KOPT-K1 (cell line): ENCODE measurements around the gene TMEM204.

Source experiments
- H3K27ac ChIP-seq: fragments of 200-600 bp; sonication (generic); 2 replicates; pipeline ENCODE4 v1.5.1; 2016; ENCODE audit warnings: antibody characterized with exemption, mild to moderate bottlenecking, low read depth, low read length; ENCODE audit not compliant: poor library complexity, severe bottlenecking
- H3K36me3 ChIP-seq: fragments of 200-600 bp; sonication (generic); 2 replicates; pipeline ENCODE4 v1.5.1; 2017; ENCODE audit warnings: antibody characterized with exemption, mild to moderate bottlenecking, low read length, moderate library complexity; ENCODE audit not compliant: insufficient read depth
- H3K9me3 ChIP-seq: fragments of 200-600 bp; sonication (generic); 2 replicates; pipeline ENCODE4 v1.5.1; 2017; ENCODE audit warnings: antibody characterized with exemption, low read length, mild to moderate bottlenecking; ENCODE audit not compliant: insufficient read depth, poor library complexity, severe bottlenecking

TMEM204 gene

GRCh38 chr16:1564325-1564724, 30.9 kb downstream of the TMEM204 start:
- Histone ChIP-seq H3K9me3 (no peaks in the 10 kb centered on the region), H3K27ac (no peak overlapping the region), H3K36me3 (peaks cover 7% of the 10 kb centered on the region; the same call in 1 of the 2 replicates)

- Histone ChIP-seq H3K36me3 (peaks cover 7% of the 10 kb centered on the region; the same call in 1 of the 2 replicates), H3K27ac (no peak overlapping the region), H3K9me3 (no peaks in the 10 kb centered on the region)
These were observed 31.8 kb downstream of the TMEM204 start for GRCh38 chr16:1565083-1565805.

GRCh38 chr16:1567988-1568387, 34.5 kb downstream of the TMEM204 start:
- Histone ChIP-seq H3K9me3 (no peaks in the 10 kb centered on the region), H3K36me3 (no peaks in the 10 kb centered on the region), H3K27ac (no peak overlapping the region)

GRCh38 chr16:1571012-1571671, 37.7 kb downstream of the TMEM204 start:
- Histone ChIP-seq H3K9me3 (no peaks in the 10 kb centered on the region), H3K36me3 (no peaks in the 10 kb centered on the region), H3K27ac (no peak overlapping the region)

GRCh38 chr16:1572673-1573072, 39.2 kb downstream of the TMEM204 start:
- H3K36me3 ChIP-seq: no peaks in the 10 kb centered on the region
- H3K9me3 ChIP-seq: no peaks in the 10 kb centered on the region
- H3K27ac ChIP-seq: no peak overlapping the region

- Histone ChIP-seq H3K36me3 (no peaks in the 10 kb centered on the region), H3K27ac (no peak overlapping the region), H3K9me3 (no peaks in the 10 kb centered on the region)
These were observed 39.8 kb downstream of the TMEM204 start for GRCh38 chr16:1573301-1573700.

- H3K36me3 ChIP-seq: no peaks in the 10 kb centered on the region
- no peaks in the 10 kb centered on the region for H3K9me3 ChIP-seq
- no peak overlapping the region for H3K27ac ChIP-seq
These were observed 42.1 kb downstream of the TMEM204 start for GRCh38 chr16:1575578-1575977.

GRCh38 chr16:1579214-1579613, 45.7 kb downstream of the TMEM204 start:
- peaks cover 8% of the 10 kb centered on the region; the same call in 1 of the 2 replicates for H3K36me3 ChIP-seq
- H3K27ac ChIP-seq: no peak overlapping the region
- no peaks in the 10 kb centered on the region for H3K9me3 ChIP-seq

- no peaks in the 10 kb centered on the region for H3K9me3 ChIP-seq
- H3K36me3 ChIP-seq: peaks cover 12% of the 10 kb centered on the region; the same call in 1 of the 2 replicates
- no peak overlapping the region for H3K27ac ChIP-seq
These were observed 46.8 kb downstream of the TMEM204 start for GRCh38 chr16:1580256-1580655.

- no peaks in the 10 kb centered on the region for H3K9me3 ChIP-seq
- H3K36me3 ChIP-seq: peaks cover 12% of the 10 kb centered on the region; the same call in 1 of the 2 replicates
- H3K27ac ChIP-seq: no peak overlapping the region
These were observed 47.5 kb downstream of the TMEM204 start for GRCh38 chr16:1580956-1581355.

- Histone ChIP-seq H3K36me3 (peaks cover 12% of the 10 kb centered on the region; the same call in 1 of the 2 replicates), H3K9me3 (no peaks in the 10 kb centered on the region), H3K27ac (no peak overlapping the region)
These were observed 48.3 kb downstream of the TMEM204 start for GRCh38 chr16:1581804-1582203.

GRCh38 chr16:1583180-1583579, 49.7 kb downstream of the TMEM204 start:
- Histone ChIP-seq H3K27ac (no peak overlapping the region), H3K9me3 (no peaks in the 10 kb centered on the region), H3K36me3 (peaks cover 12% of the 10 kb centered on the region; the same call in 1 of the 2 replicates)

GRCh38 chr16:1584926-1585484, 51.5 kb downstream of the TMEM204 start:
- H3K27ac ChIP-seq: no peak overlapping the region
- H3K36me3 ChIP-seq: peaks cover 12% of the 10 kb centered on the region; the same call in 1 of the 2 replicates
- H3K9me3 ChIP-seq: no peaks in the 10 kb centered on the region

GRCh38 chr16:1590366-1590765, 56.9 kb downstream of the TMEM204 start:
- H3K36me3 ChIP-seq: no peaks in the 10 kb centered on the region
- no peaks in the 10 kb centered on the region for H3K9me3 ChIP-seq
- no peak overlapping the region for H3K27ac ChIP-seq

- H3K9me3 ChIP-seq: no peaks in the 10 kb centered on the region
- H3K27ac ChIP-seq: no peak overlapping the region
- no peaks in the 10 kb centered on the region for H3K36me3 ChIP-seq
These were observed 57.7 kb downstream of the TMEM204 start for GRCh38 chr16:1590930-1591705.
